GM23338 (cell line): ENCODE data around the gene NAPSA. TPM values are rescaled to one million over a fixed set of nuclear protein-coding genes. Genes with fewer than 3 reads are reported as not detected.
A peak's percentile ranks its signal among the peaks of the same experiment; 100 is the strongest.

Experiments
- ATAC-seq: fragments of 200-7000 bp; cut with Tn5 transposase; 3 replicates; pipeline ENCODE4 v1.9.1; 2020
- DNase-seq: peaks from one replicate; pipeline ENCODE4 v3.0.0-alpha.2; 2015; ENCODE audit warnings: low spot score
- H2AFZ ChIP-seq: fragments of 200-600 bp; sonication (generic); 2 replicates; pipeline ENCODE4 v1.8.0; 2016; ENCODE audit warnings: antibody characterized with exemption, mild to moderate bottlenecking, moderate library complexity
- H3F3A ChIP-seq: fragments of 200-600 bp; sonication (generic); replicated peaks from 2 replicates; pipeline ENCODE4 v1.8.0; 2017; ENCODE audit warnings: antibody characterized with exemption, mixed run types, low read depth
- H3K27ac ChIP-seq: fragments of 200-600 bp; sonication (generic); 2 replicates; pipeline ENCODE4 v1.6.1; 2016; ENCODE audit warnings: low read depth
- H3K27me3 ChIP-seq: fragments of 200-600 bp; sonication (generic); 2 replicates; pipeline ENCODE4 v1.8.0; 2016; ENCODE audit warnings: mild to moderate bottlenecking, mixed run types, moderate library complexity; ENCODE audit not compliant: insufficient read depth
- H3K36me3 ChIP-seq: fragments of 200-600 bp; sonication (generic); 2 replicates; pipeline ENCODE4 v1.8.0; 2016; ENCODE audit warnings: mild to moderate bottlenecking; ENCODE audit not compliant: insufficient read depth
- H3K4me1 ChIP-seq: fragments of 200-600 bp; sonication (generic); 2 replicates; pipeline ENCODE4 v1.8.0; 2016; ENCODE audit warnings: mild to moderate bottlenecking, moderate library complexity; ENCODE audit not compliant: insufficient read depth
- H3K4me2 ChIP-seq: fragments of 200-600 bp; sonication (generic); 2 replicates; pipeline ENCODE4 v1.7.1; 2017; ENCODE audit warnings: mixed run types
- H3K4me3 ChIP-seq: fragments of 200-600 bp; sonication (generic); 2 replicates; pipeline ENCODE4 v1.6.1; 2016; ENCODE audit warnings: mixed run types
- H3K79me2 ChIP-seq: fragments of 200-600 bp; sonication (generic); replicated peaks from 2 replicates; pipeline ENCODE4 v1.8.0; 2017; ENCODE audit warnings: mild to moderate bottlenecking; ENCODE audit not compliant: insufficient read depth
- H3K9me2 ChIP-seq: fragments of 200-600 bp; sonication (generic); 2 replicates; pipeline ENCODE4 v1.8.0; 2017; ENCODE audit not compliant: insufficient read depth
- H4K20me1 ChIP-seq: fragments of 200-600 bp; sonication (generic); replicated peaks from 2 replicates; pipeline ENCODE4 v1.8.0; 2017; ENCODE audit warnings: mild to moderate bottlenecking; ENCODE audit not compliant: insufficient read depth
- H3K27ac Mint-ChIP-seq: 2 replicates; pipeline ENCODE4 v1.8.0; 2020; ENCODE audit warnings: inconsistent platforms, mild to moderate bottlenecking, moderate library complexity, mixed read lengths
- H3K27me3 Mint-ChIP-seq: 3 replicates; pipeline ENCODE4 v1.8.0; 2022; ENCODE audit warnings: low read depth, mild to moderate bottlenecking, moderate library complexity, mixed read lengths, inconsistent platforms; ENCODE audit not compliant: insufficient read depth, poor library complexity
- H3K36me3 Mint-ChIP-seq: 3 replicates; pipeline ENCODE4 v1.8.0; 2021; ENCODE audit warnings: low read depth, mild to moderate bottlenecking, inconsistent platforms, moderate library complexity, mixed read lengths
- H3K4me1 Mint-ChIP-seq: 3 replicates; pipeline ENCODE4 v1.8.0; 2020; ENCODE audit warnings: mild to moderate bottlenecking, inconsistent platforms, mixed read lengths
- H3K4me3 Mint-ChIP-seq: 3 replicates; pipeline ENCODE4 v1.8.0; 2021; ENCODE audit warnings: moderate library complexity, mild to moderate bottlenecking, inconsistent platforms, mixed read lengths
- H3K9me3 Mint-ChIP-seq: 3 replicates; pipeline ENCODE4 v1.8.0; 2020; ENCODE audit warnings: moderate library complexity, mild to moderate bottlenecking, inconsistent platforms, mixed read lengths
- ETS1 ChIP-seq: IDR thresholded peaks from 2 replicates; pipeline ENCODE4 v1.6.1; 2016; ENCODE audit warnings: antibody characterized with exemption
- EZH2phosphoT487 ChIP-seq: fragments of 200-600 bp; sonication (generic); IDR thresholded peaks from one replicate; pipeline ENCODE4 v1.8.1; 2018; ENCODE audit warnings: antibody characterized with exemption; ENCODE audit not compliant: unreplicated experiment
- NANOG ChIP-seq: IDR thresholded peaks from 2 replicates; pipeline ENCODE4 v1.6.1; 2016; ENCODE audit warnings: antibody characterized with exemption, borderline replicate concordance
- POLR2AphosphoS5 ChIP-seq: IDR thresholded peaks from 2 replicates; pipeline ENCODE4 v1.6.1; 2016; ENCODE audit warnings: antibody characterized with exemption, low read depth
- STAT1 ChIP-seq: IDR thresholded peaks from one replicate; pipeline ENCODE4 v1.6.1; 2016; ENCODE audit warnings: antibody characterized with exemption; ENCODE audit not compliant: unreplicated experiment
- ZNF114 ChIP-seq: fragments of 250-450 bp; sonication (Bioruptor Pico); IDR thresholded peaks from 2 replicates; pipeline ENCODE4 v1.5.0; 2020; ENCODE audit warnings: mild to moderate bottlenecking, moderate library complexity
- ZNF331 ChIP-seq: fragments of 250-450 bp; sonication (Bioruptor Pico); IDR thresholded peaks from 2 replicates; pipeline ENCODE4 v1.5.0; 2020; ENCODE audit warnings: low read depth, mild to moderate bottlenecking, moderate library complexity
- polyA plus RNA-seq: library from polyadenylated mRNA; unstranded; fragments of >200 nt; fragmentation: Nextera tagmentation; extraction: Ambion mirVana; gene quantifications from 2 replicates; pipeline ENCODE4 v1.2.1, GENCODE V29; 2016
- total RNA-seq: library from RNA; depleted of rRNA; stranded (reverse); fragments of >200 nt; shearing (Covaris generic); gene quantifications from 2 replicates; pipeline ENCODE4 v1.2.3, GENCODE V29; 2014
- TF ChIP-seq, protein P1 (sequence below): IDR thresholded peaks from one replicate; pipeline ENCODE4 v1.6.1; 2018; ENCODE audit warnings: antibody characterized with exemption; ENCODE audit not compliant: unreplicated experiment

NAPSA gene
- total and polyA plus RNA-seq, 2 experiments from 2014 or later: 0.14 to 0.99 TPM

GRCh38 chr19:50333235-50333736 is 32.2 kb downstream of the NAPSA start:
- Histone ChIP-seq H3K27me3 (peaks cover 8% of the 10 kb centered on the region), H4K20me1 (no peaks in the 10 kb centered on the region; the same call in 1 of the 2 replicates), H3K79me2 (peaks cover 4% of the 10 kb centered on the region), H3K36me3 (no peaks in the 10 kb centered on the region), H3K27ac (peak overlapping the region; percentile 100), H3K9me2 (0 out of 2 replicates have a peak, but pooled peaks cover 3% of the 10 kb centered on the region), H3K4me3 (peak overlapping the region; percentile 88), H3K4me2 (peak overlapping the region; percentile 98), H3K4me1 (peaks cover 14% of the 10 kb centered on the region), H2AFZ (peak overlapping the region; percentile 86), H3F3A (peaks cover 21% of the 10 kb centered on the region)
- no peak overlapping the region for H3K27ac Mint-ChIP-seq
- no peaks in the 10 kb centered on the region for H3K4me1 Mint-ChIP-seq
- TF ChIP-seq ETS1 (peak; percentile 97), EZH2phosphoT487 (no peak)
- peaks cover 53% of the 10 kb centered on the region for H3K36me3 Mint-ChIP-seq
- no peak overlapping the region for H3K4me3 Mint-ChIP-seq
- H3K27me3 Mint-ChIP-seq: peaks cover 8% of the 10 kb centered on the region
- peaks cover 89% of the 10 kb centered on the region for H3K9me3 Mint-ChIP-seq
- DNase-seq: peak; percentile 96
- no peak for ATAC-seq

DNA sequence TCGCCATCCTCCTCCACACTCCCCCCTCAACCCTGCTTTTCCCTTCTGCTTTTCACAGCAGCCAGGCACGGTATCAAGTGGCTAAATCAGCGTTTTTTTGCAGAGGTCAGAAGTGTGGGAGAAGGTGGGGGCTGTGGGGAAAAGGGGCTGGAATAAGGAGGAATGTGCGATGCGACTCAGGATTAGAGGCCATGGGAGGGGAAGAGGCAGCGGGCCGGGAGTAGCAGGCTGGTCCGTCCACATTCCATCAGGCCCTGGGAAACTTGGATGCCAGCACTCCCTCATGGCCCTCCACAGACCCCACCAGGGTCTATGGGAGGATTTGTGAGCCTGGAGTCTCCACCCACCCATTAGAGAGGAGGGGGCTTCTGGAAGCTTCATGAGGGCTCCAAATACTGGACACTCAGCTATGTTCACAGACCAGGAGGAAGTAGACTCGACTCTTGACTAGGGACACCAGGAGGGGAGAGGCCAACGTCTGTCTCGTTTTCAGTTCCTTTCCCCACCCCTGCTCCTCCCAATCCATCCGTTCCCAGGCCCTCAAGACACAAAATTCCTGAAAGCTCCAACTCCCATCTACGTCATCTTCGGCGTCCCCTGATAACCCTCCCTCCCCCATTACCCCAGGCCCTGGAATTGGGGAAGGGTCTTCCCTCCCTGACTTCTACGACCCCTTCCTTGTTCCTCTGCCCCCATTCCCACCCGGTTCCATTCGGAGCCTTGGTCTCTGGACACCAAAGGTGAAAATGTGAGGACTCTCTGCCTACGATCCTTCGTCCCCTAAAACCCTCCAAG is 33.0 kb downstream of the NAPSA start:
- Histone ChIP-seq H3K27ac (peak overlapping the region; percentile 100), H3K4me1 (peaks cover 16% of the 10 kb centered on the region), H3F3A (peaks cover 21% of the 10 kb centered on the region), H3K79me2 (peaks cover 7% of the 10 kb centered on the region), H3K4me2 (peak overlapping the region; percentile 98), H3K4me3 (peak overlapping the region; percentile 88), H3K9me2 (0 out of 2 replicates have a peak, but pooled peaks cover 3% of the 10 kb centered on the region), H2AFZ (peak overlapping the region; percentile 83; the same call in 1 of the 2 replicates), H3K27me3 (peaks cover 15% of the 10 kb centered on the region), H4K20me1 (peaks cover 2% of the 10 kb centered on the region; the same call in 1 of the 2 replicates), H3K36me3 (no peaks in the 10 kb centered on the region)
- Mint-ChIP-seq H3K36me3 (peaks cover 54% of the 10 kb centered on the region), H3K4me1 (no peaks in the 10 kb centered on the region), H3K9me3 (peaks cover 85% of the 10 kb centered on the region), H3K27ac (no peak overlapping the region), H3K4me3 (no peak overlapping the region), H3K27me3 (peaks cover 12% of the 10 kb centered on the region)
- DNase-seq (peak; percentile 86), ATAC-seq (no peak)
- no peak for TF ChIP-seq NANOG
- TF ChIP-seq STAT1: no peak
- no peak for TF ChIP-seq ZNF114 (CRISPR knock-in tag)
- TF ChIP-seq POLR2AphosphoS5: no peak; the same call in none of the 2 replicates
- TF ChIP-seq, protein P1, sequence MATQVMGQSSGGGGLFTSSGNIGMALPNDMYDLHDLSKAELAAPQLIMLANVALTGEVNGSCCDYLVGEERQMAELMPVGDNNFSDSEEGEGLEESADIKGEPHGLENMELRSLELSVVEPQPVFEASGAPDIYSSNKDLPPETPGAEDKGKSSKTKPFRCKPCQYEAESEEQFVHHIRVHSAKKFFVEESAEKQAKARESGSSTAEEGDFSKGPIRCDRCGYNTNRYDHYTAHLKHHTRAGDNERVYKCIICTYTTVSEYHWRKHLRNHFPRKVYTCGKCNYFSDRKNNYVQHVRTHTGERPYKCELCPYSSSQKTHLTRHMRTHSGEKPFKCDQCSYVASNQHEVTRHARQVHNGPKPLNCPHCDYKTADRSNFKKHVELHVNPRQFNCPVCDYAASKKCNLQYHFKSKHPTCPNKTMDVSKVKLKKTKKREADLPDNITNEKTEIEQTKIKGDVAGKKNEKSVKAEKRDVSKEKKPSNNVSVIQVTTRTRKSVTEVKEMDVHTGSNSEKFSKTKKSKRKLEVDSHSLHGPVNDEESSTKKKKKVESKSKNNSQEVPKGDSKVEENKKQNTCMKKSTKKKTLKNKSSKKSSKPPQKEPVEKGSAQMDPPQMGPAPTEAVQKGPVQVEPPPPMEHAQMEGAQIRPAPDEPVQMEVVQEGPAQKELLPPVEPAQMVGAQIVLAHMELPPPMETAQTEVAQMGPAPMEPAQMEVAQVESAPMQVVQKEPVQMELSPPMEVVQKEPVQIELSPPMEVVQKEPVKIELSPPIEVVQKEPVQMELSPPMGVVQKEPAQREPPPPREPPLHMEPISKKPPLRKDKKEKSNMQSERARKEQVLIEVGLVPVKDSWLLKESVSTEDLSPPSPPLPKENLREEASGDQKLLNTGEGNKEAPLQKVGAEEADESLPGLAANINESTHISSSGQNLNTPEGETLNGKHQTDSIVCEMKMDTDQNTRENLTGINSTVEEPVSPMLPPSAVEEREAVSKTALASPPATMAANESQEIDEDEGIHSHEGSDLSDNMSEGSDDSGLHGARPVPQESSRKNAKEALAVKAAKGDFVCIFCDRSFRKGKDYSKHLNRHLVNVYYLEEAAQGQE: no peak
- no peak for TF ChIP-seq ETS1
- TF ChIP-seq ZNF331: no peak
